H1 (cell line): ENCODE data around the gene TBC1D3B.

Source experiments
- CEBPB ChIP-seq: IDR thresholded peaks from 2 replicates; pipeline ENCODE4 v1.6.1; 2012; ENCODE audit warnings: low read depth, low read length
- CHD2 ChIP-seq: IDR thresholded peaks from 2 replicates; pipeline ENCODE4 v1.6.1; 2012; ENCODE audit warnings: low read length, improper control_type of control experiment
- EZH2 ChIP-seq: fragments of 200-600 bp; sonication (generic); IDR thresholded peaks from 2 replicates; pipeline ENCODE4 v1.7.1; 2012; ENCODE audit warnings: low read depth, mild to moderate bottlenecking, moderate library complexity, low read length, inconsistent platforms; ENCODE audit not compliant: severe bottlenecking
- GABPA ChIP-seq: IDR thresholded peaks from 2 replicates; pipeline ENCODE4 v1.6.1; 2011; ENCODE audit warnings: mild to moderate bottlenecking, low read length, moderate library complexity, borderline replicate concordance; ENCODE audit not compliant: insufficient read depth
- HDAC2 ChIP-seq, 2 experiments: fragments of 300-600 bp in 1 of 2; sonication (generic) in 1 of 2; IDR thresholded peaks; 2 replicates each; pipeline ENCODE4 v1.6.1; 2011 to 2012; ENCODE audit warnings: low read depth in 2 of 2, low read length in 2 of 2, mild to moderate bottlenecking in 2 of 2, moderate library complexity in 2 of 2, borderline replicate concordance in 1 of 2, inconsistent platforms in 1 of 2
- JUN ChIP-seq: IDR thresholded peaks from 2 replicates; pipeline ENCODE4 v1.6.1; 2011; ENCODE audit warnings: low read depth, mild to moderate bottlenecking, improper control_type of control experiment, low read length
- MAX ChIP-seq: IDR thresholded peaks from 2 replicates; pipeline ENCODE4 v1.6.1; 2012; ENCODE audit warnings: inconsistent platforms
- POLR2A ChIP-seq, 2 experiments: IDR thresholded peaks; 1 replicate in 1 of 2; 2 replicates in 1 of 2; pipeline ENCODE4 v1.6.1; 2011; ENCODE audit warnings: low read depth in 2 of 2, low read length in 2 of 2, mild to moderate bottlenecking in 2 of 2; ENCODE audit errors: control extremely low read depth in 1 of 2
- POLR2AphosphoS5 ChIP-seq: IDR thresholded peaks from 2 replicates; pipeline ENCODE4 v1.6.1; 2011; ENCODE audit warnings: low read depth, low read length
- RFX5 ChIP-seq: IDR thresholded peaks from 2 replicates; pipeline ENCODE4 v1.6.1; 2011; ENCODE audit warnings: low read depth, low read length, improper control_type of control experiment, borderline replicate concordance
- TAF1 ChIP-seq: IDR thresholded peaks from 2 replicates; pipeline ENCODE4 v1.6.1; 2011; ENCODE audit warnings: mild to moderate bottlenecking, low read depth, low read length
- ZNF274 ChIP-seq: IDR thresholded peaks from 2 replicates; pipeline ENCODE4 v1.7.0; 2012; ENCODE audit warnings: low read length, borderline replicate concordance; ENCODE audit errors: extremely low read depth
- TF ChIP-seq, protein P1 (sequence below), 3 experiments: IDR thresholded peaks; 1 replicate in 2 of 3; 2 replicates in 1 of 3; pipeline versions ENCODE4 v1.5.1 to v1.6.1; 2011; ENCODE audit warnings: low read length in 3 of 3, mild to moderate bottlenecking in 3 of 3, inconsistent platforms in 2 of 3, low read depth in 1 of 3, moderate library complexity in 1 of 3; ENCODE audit not compliant: insufficient read depth in 1 of 3; ENCODE audit errors: control extremely low read depth in 1 of 3

- TF ChIP-seq, protein P1, sequence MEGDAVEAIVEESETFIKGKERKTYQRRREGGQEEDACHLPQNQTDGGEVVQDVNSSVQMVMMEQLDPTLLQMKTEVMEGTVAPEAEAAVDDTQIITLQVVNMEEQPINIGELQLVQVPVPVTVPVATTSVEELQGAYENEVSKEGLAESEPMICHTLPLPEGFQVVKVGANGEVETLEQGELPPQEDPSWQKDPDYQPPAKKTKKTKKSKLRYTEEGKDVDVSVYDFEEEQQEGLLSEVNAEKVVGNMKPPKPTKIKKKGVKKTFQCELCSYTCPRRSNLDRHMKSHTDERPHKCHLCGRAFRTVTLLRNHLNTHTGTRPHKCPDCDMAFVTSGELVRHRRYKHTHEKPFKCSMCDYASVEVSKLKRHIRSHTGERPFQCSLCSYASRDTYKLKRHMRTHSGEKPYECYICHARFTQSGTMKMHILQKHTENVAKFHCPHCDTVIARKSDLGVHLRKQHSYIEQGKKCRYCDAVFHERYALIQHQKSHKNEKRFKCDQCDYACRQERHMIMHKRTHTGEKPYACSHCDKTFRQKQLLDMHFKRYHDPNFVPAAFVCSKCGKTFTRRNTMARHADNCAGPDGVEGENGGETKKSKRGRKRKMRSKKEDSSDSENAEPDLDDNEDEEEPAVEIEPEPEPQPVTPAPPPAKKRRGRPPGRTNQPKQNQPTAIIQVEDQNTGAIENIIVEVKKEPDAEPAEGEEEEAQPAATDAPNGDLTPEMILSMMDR (IDR thresholded peaks at IDR 0.05; ENCODE audit: control extremely low read depth in 1 of 3, insufficient read depth in 1 of 3, low read depth in 1 of 3, low read length in 3 of 3), result no peak
- no peak for TF ChIP-seq RFX5
- TF ChIP-seq ZNF274, result no peak
- TF ChIP-seq JUN, result no peak
- TF ChIP-seq POLR2A (IDR thresholded peaks at IDR 0.05; ENCODE audit: control extremely low read depth in 1 of 2, low read depth in 2 of 2, low read length in 2 of 2), result no peak
- TF ChIP-seq CEBPB, result no peak
- TF ChIP-seq GABPA, result no peak
- TF ChIP-seq HDAC2 (IDR thresholded peaks at IDR 0.05; ENCODE audit: borderline replicate concordance in 1 of 2, low read depth in 2 of 2, low read length in 2 of 2), result no peak
- no peak for TF ChIP-seq EZH2
- no peak for TF ChIP-seq TAF1
- TF ChIP-seq MAX, result no peak
- no peak for TF ChIP-seq CHD2
- TF ChIP-seq POLR2AphosphoS5, result no peak
Observed at GRCh38 chr17:36204724-36205500, 28.5 kb upstream of the TBC1D3B start.
